Activated CD4-positive, alpha-beta T cell treated with anti-CD3 and anti-CD28 coated beads for 24 hours (primary cell): ENCODE data around the gene NFIA.

Experiments used
- DNase-seq, 2 donors: peaks; one replicate each; pipeline ENCODE4 v3.0.0-alpha.2; 2020; ENCODE audit warnings: low read depth in 2 of 2

Gene NFIA

DNA sequence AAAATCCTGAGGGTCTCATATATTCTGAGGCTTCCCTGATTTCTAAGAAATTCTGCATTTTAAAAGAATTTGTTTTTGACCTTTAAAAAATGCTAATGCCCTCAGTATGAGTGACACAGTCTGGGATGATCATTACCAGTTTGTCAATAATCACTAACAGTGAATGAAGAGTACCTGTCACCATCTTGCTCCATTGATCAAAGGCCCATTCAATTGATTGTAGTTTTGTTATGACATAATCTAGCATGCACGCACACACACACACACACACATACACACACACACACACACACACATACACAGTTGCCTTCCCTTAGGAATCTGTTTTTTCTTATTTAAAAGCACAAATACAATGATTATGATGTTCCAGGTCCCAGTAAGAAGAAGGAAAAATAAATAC is 250.4 kb downstream of the NFIA start:
- DNase-seq: no peak

DNA sequence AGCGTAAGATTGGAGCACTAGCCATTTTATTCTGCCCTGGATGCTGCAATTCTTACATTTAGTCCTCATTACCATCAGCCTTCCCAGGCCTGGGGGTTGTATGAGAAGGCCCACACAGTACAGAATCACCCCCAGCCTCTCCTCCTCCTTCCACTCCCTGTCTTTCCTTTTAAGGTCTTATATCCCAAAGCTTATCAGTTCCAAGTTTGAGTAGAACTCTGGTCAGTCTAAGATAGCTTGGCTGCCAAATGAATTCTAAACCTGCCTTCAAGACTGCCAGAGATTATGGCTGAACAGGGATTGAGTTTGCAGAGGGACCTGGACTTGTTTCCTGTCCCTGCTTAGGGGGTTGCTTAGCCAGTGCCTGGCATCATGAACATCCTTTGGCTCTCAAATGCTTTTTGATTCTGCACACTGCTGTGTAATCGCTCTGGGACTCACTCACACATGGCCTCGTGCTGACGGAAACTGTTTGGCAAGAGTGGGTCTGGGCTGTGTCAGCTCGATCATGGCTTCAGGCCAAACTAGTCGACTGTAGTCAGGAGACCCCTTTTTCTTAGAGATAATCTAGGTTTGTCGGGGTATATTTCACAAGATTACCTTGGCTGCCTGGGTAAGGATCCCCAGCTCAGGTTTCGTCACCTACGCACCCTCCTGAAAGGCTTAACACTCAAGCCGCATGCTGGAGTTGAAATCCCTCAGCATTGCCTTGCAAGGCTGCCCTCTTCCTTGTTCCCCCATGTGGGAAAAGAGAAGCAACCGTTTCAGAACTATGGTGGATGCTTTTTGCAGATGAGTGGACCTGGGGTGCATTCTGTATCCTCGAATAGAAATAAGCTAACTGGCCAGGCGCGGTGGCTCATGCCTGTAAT is 252.6 kb downstream of the NFIA start:
- no peak for DNase-seq

GRCh38 chr1:61337037-61337436 is 254.7 kb downstream of the NFIA start:
- DNase-seq: no peak

DNA sequence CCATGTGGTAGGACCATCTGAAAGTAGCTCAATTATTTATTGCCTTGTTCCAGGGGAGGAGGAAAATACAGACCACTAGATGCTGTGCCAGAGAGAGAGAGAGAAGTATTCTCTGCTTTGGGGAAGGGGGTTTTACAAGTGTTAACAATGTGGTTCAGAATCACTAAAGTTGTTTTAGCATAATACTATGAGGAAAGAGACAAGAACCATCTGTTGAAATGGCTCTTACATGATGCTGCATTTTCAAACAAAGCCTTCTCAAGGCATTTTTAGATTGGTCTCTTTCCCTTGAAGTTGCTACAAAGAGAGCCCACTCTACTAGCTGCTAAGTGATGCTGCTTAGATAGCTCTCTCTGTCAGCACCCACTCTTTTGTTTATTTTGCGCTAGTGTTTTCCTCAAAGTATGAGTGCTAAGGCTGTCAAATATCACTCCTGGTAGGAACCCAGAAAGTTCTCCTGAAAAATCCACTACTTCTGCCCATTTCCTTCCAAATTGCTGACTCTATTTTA is 255.1 kb downstream of the NFIA start:
- no peak for DNase-seq

DNA sequence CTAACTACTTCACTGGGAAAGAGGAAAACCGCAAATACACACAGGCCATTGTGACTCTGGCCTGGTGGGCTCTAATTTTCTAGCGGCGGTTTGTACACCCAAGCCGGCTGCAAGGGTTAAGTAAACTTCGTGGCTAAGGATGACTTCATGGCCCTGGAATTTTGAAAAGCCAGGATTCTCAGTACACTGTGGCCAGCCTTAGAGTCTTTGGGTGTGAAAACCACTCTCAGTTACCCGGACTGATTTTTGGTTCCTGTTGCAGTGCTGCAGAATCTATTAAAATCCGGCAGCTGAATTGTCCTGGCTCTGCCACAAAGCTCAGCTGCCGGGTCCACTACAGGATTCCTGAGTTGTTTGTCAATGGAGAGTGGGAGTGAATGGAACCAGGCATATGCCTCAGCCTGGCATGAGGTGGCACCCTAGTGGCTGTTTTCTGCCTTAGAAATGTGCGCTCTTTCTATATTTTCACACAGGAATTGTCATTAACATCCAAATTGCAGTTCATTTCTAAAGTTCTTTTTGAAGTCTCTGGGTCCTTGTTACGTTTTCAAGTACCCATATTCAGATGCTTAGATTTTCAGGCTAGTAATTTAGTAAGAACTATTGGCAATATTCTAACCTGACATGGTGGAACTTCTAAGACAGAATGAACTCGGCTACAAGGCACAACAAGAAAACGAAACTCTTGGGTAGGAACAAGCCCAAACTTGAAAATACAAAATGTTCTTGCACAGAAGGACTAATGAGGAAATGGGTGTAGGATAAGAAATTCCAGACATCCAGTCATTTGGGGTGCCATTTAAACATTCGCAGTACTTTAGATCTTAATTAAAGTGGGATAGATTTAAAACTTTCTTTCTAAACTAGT is 255.9 kb downstream of the NFIA start:
- no peak for DNase-seq

GRCh38 chr1:61338899-61339298 is 256.5 kb downstream of the NFIA start:
- no peak for DNase-seq

- DNase-seq: no peak
Observed at GRCh38 chr1:61341426-61341825, 259.1 kb downstream of the NFIA start.

DNA sequence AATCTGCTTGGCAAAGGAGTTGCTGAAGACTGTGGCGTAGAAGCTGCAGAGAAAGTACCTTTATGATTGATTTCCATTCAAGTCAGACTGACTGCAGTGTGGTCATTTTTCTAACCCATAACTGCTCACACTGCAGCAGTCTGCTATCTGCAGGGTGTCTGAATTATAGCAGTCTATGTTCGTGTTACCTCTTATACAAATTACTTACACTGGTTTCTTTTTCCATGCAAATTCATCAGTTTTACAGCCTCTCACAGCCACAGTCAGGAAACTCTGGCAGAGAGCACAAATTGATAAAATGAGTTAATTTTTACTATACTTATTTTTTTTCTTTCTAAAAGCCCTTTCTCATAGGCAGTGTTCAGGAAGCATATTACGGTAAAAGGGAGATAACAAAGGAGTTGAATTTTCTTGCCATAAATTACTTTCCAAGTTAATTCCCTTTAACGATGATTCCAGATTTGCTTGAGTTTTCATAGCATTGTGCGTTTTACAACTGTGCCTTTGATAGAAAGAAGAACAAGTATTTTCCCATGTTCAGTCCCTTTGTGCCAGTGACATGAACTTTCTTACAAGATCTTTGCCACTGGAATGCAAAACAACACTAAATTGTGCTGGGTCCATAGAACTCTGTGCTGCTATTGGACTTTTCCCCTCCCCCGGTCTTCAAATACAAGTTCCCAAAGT is 261.5 kb downstream of the NFIA start:
- no peak for DNase-seq

DNA sequence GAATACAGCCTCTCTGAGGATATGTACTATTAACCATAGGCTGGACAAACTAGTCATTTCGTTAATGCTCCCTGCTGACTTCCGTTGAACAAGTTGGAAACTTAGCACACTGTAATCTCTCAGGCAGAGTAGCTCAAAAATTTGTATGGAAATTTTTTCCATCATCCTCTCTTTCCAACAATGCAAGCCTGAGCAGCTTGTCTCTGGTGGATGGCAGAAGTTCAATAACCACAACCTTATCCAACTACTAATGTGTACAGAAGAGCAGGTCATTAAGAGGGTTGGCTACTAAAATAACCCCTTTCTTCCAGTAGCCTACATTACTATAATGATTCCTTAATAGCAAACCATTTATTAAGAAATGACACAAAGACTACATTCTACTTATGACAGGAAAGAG is 262.3 kb downstream of the NFIA start:
- no peak for DNase-seq

DNA sequence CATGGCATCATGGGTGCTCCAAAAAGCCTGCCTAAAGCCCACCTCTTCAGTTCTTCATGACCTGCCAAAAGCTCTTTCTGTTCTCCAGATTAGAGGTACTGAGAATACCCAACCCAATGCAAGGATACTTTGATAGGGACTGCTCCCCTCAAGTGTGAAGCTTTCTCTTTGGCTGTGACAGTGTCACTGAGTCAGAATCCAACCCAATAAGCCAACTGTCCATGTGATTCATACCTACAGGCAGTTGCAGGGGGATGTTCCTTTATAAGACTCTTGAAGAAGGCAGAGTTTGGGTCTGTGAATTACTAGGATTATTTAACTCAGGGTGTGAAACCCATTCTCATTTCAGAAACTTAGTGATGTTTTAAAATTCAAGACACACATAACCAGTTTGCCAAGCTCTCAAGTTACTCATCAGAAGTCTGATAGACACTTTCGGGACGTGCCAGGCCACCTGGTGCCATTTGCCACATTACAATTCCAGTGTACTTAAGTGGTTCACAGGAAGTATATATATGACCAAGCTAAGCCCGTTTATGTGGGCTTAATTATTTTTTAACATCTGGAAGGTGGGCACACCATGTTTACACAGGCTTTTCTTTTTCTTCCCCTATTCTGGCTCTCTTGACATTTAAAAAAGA is 265.8 kb downstream of the NFIA start:
- DNase-seq: no peak

- DNase-seq: no peak
Observed at GRCh38 chr1:61352845-61353435, 270.6 kb downstream of the NFIA start.

DNA sequence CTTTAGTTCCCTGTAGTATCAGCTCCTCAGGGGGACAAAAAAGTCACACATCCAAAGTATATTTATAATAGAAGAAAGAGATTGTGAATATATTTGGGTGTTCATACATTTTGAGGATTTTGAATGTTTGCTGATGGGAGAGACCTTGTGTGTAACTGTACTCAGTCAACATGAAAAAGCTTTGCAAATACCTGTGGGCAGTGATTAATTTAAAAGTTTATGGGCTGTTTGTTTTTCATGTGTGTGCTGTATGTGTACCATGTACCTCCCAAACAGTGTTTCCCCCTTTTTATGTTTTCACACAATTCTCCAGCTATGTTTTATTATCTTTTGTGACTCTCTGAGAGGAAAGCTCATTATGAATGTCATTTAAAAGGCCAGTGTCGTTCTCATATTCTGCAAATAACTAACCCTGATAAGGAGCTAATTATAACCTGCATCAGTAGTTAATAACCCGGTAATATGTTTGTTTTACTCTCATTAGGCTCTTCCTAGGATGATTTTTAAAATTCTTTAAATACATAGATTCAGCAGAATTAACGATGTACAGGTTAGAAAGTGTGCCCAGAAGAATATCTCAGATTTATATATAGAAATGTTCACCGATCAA is 271.5 kb downstream of the NFIA start:
- no peak for DNase-seq

- DNase-seq: no peak
Observed at GRCh38 chr1:61356016-61356415, 273.7 kb downstream of the NFIA start.

DNA sequence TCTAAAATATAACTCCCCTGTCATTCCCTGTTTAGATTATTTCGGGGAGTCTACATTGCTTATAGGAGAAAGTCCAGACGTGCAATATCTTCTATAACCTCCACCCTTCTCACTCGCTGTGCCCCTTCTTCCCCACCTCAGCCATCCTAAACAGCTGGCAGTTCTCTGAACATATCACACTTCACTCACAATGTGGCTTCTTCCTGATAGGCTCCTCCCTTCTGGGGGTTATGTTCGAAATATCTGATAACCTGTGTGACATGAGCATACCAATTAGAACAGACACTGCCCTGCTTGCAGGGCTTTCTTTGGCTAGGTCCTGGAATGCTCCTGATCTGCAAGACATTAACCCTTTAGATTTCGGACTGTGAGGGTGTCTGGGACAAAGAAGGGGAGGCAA is 274.6 kb downstream of the NFIA start:
- DNase-seq: no peak

DNA sequence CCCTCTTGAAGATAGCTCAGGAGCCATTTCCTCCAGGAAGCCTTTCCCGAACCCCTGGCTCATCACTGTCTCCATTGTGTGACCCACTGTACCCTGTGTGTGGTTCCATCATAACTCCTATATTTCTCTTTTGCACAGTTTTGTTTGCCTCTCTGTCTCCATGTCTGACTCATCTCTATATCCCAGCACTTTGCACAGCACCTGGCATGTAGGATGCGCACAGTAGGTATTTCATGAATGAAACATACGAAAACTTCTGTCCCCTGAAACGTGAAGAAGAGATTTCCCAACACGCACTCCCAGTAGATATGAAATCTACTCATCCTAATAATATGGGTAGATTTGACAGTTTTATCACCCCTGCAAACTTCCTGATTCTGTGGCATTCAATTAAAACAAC is 275.2 kb downstream of the NFIA start:
- no peak for DNase-seq

- DNase-seq: no peak
Observed at GRCh38 chr1:61358770-61359455, 276.6 kb downstream of the NFIA start.

- DNase-seq: no peak
Observed at GRCh38 chr1:61361931-61362330, 279.6 kb downstream of the NFIA start.

DNA sequence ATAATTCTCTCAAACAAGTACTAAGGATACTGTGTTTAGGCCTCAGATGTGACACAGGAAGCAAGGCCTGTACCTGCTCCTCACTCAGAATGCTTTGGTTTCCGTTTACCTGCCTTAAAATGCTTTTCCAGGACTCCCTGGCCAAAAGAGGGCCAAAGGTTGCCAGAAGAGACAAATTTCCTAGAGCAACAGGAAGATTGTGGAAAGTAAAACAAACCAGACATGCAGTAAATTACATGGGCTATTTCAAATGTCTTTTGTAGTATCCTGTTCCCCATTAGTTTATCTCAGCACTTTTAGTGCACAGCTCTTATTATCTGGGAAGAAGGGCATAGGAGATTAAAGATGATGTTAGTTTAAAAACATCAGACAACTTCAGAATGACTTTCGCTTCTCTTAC is 280.0 kb downstream of the NFIA start:
- DNase-seq: no peak

DNA sequence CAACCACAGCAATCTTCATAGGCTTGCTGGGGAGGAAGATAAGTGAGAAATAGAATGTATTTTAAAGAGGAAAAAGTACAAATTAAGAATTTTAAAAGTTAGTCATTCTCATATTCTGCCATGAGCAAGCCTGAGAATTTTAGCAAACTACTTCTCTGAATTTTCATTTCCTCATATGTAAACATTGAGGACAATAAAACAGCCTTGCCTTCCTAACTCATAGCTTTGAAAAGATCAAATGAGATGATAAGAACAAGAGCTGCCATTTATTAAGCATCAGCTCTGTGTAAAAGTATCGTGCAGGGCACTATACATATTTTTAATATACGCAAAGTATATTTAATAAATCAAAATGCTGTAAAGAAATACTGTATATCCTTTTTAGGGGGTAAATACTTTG is 286.0 kb downstream of the NFIA start:
- DNase-seq: no peak

- DNase-seq: no peak
Observed at GRCh38 chr1:61368876-61369275, 286.5 kb downstream of the NFIA start.
